CD14-positive monocyte (primary cell): ENCODE measurements around the gene IFT20. TPM values are rescaled to one million over a fixed set of nuclear protein-coding genes. Genes with fewer than 3 reads are reported as not detected.
"Not testable (repeated sequence)": the region's sequence is repeated elsewhere in the genome, so short reads cannot be mapped to it uniquely, and the experiment has no call there.

Source experiments
- DNase-seq, 3 donors: peaks; one replicate each; pipeline ENCODE4 v3.0.0-alpha.2; 2011 to 2022
- H2AFZ ChIP-seq: 2 replicates; pipeline ENCODE4 v1.6.0; 2012; ENCODE audit warnings: mild to moderate bottlenecking, low read depth, low read length, inconsistent platforms; ENCODE audit not compliant: insufficient read depth, poor library complexity, severe bottlenecking
- H3K27ac ChIP-seq, 2 donors: 1 replicate in 1 of 2; 2 replicates in 1 of 2; pipeline ENCODE4 v1.5.1; 2012 to 2013; ENCODE audit warnings: low read length in 2 of 2, control low read depth in 1 of 2, inconsistent platforms in 1 of 2, low read depth in 1 of 2, mild to moderate bottlenecking in 1 of 2
- H3K27me3 ChIP-seq, 2 donors: one replicate each; pipeline versions ENCODE4 v1.6.0 to v1.6.1; 2011 to 2013; ENCODE audit warnings: low read length in 2 of 2; ENCODE audit not compliant: control insufficient read depth in 2 of 2, insufficient read depth in 2 of 2
- H3K36me3 ChIP-seq, 2 donors: replicated peaks in 1 of 2; 1 replicate in 1 of 2; 2 replicates in 1 of 2; pipeline versions ENCODE4 v1.5.1 to v1.6.1; 2012 to 2013; ENCODE audit warnings: low read length in 2 of 2, control low read depth in 1 of 2, inconsistent platforms in 1 of 2, mild to moderate bottlenecking in 1 of 2; ENCODE audit not compliant: insufficient read depth in 2 of 2, control insufficient read depth in 1 of 2
- H3K4me1 ChIP-seq, 2 donors: 1 replicate in 1 of 2; 2 replicates in 1 of 2; pipeline versions ENCODE4 v1.5.1 to v1.6.1; 2012 to 2013; ENCODE audit warnings: low read length in 2 of 2, control low read depth in 1 of 2, inconsistent platforms in 1 of 2, mild to moderate bottlenecking in 1 of 2, moderate library complexity in 1 of 2; ENCODE audit not compliant: insufficient read depth in 2 of 2, control insufficient read depth in 1 of 2
- H3K4me2 ChIP-seq: replicated peaks from 2 replicates; pipeline ENCODE3; 2012; ENCODE audit warnings: low read length, moderate library complexity, mild to moderate bottlenecking; ENCODE audit not compliant: poor library complexity, severe bottlenecking; ENCODE audit errors: extremely low read depth
- H3K4me3 ChIP-seq, 3 experiments: fragments of 200-600 bp in 1 of 3; sonication (generic) in 1 of 3; replicated peaks in 1 of 3; 1 replicate in 2 of 3; 2 replicates in 1 of 3; pipeline ENCODE4 v1.5.1; 2011 to 2013; ENCODE audit warnings: low read length in 3 of 3, mild to moderate bottlenecking in 3 of 3, control low read depth in 2 of 3, low read depth in 2 of 3, inconsistent platforms in 1 of 3, moderate library complexity in 1 of 3
- H3K79me2 ChIP-seq: 2 replicates; pipeline ENCODE4 v1.6.0; 2012; ENCODE audit warnings: mild to moderate bottlenecking, control low read depth, inconsistent platforms, low read length, moderate library complexity; ENCODE audit not compliant: insufficient read depth
- H3K9ac ChIP-seq: 2 replicates; pipeline ENCODE4 v1.6.0; 2017; ENCODE audit warnings: low read length, mild to moderate bottlenecking; ENCODE audit not compliant: insufficient read depth, poor library complexity, severe bottlenecking
- H3K9me3 ChIP-seq, 2 donors: replicated peaks in 1 of 2; 1 replicate in 1 of 2; 2 replicates in 1 of 2; pipeline versions ENCODE4 v1.5.1 to v1.6.1; 2012 to 2013; ENCODE audit warnings: low read length in 2 of 2, control low read depth in 1 of 2; ENCODE audit not compliant: control insufficient read depth in 1 of 2, insufficient read depth in 1 of 2
- H4K20me1 ChIP-seq: 2 replicates; pipeline ENCODE4 v1.6.0; 2012; ENCODE audit warnings: mild to moderate bottlenecking, low read length, control low read depth, moderate library complexity; ENCODE audit not compliant: insufficient read depth
- H3K27ac Mint-ChIP-seq, 7 donors: one replicate each; pipeline ENCODE4 v1.8.0; 2020; ENCODE audit warnings: mild to moderate bottlenecking in 7 of 7, mixed read lengths in 7 of 7, moderate library complexity in 6 of 7, inconsistent platforms in 2 of 7
- H3K27me3 Mint-ChIP-seq, 3 donors: one replicate each; pipeline ENCODE4 v1.8.0; 2021 to 2022; ENCODE audit warnings: low read depth in 3 of 3, mild to moderate bottlenecking in 3 of 3, mixed read lengths in 3 of 3, moderate library complexity in 3 of 3, inconsistent platforms in 1 of 3
- H3K36me3 Mint-ChIP-seq, 2 donors: one replicate each; pipeline ENCODE4 v1.8.0; 2020; ENCODE audit warnings: mixed read lengths in 2 of 2, inconsistent platforms in 1 of 2, mild to moderate bottlenecking in 1 of 2
- H3K4me1 Mint-ChIP-seq: one replicate; pipeline ENCODE4 v1.8.0; 2020; ENCODE audit warnings: mild to moderate bottlenecking, mixed read lengths
- H3K4me3 Mint-ChIP-seq, 2 donors: one replicate each; pipeline ENCODE4 v1.8.0; 2020; ENCODE audit warnings: mild to moderate bottlenecking in 2 of 2, mixed read lengths in 2 of 2, moderate library complexity in 1 of 2
- H3K9me3 Mint-ChIP-seq, 7 donors: one replicate each; pipeline ENCODE4 v1.8.0; 2020 to 2022; ENCODE audit warnings: mixed read lengths in 7 of 7, mild to moderate bottlenecking in 6 of 7, moderate library complexity in 6 of 7, inconsistent platforms in 2 of 7
- WGBS: methylation state at CpG from one replicate; pipeline ENCODE4 v1.1.5; 2013; ENCODE audit warnings: missing lambda C conversion rate; ENCODE audit not compliant: insufficient coverage; 5-methylcytosine and 5-hydroxymethylcytosine counted together
- intact Hi-C, 2 donors: fragments of 100-400 bp; cut with micrococcal nuclease; formaldehyde crosslinking; loops; one replicate each; pipeline versions ENCODE4 v1.15.0 to v1.15.1; 2023
- polyA plus RNA-seq, 3 donors: library from polyadenylated mRNA; depleted of rRNA in 1 of 3; unstranded in 2 of 3; stranded (reverse) in 1 of 3; fragments of 300-500 nt in 2 of 3; fragments of >200 nt in 1 of 3; fragmentation: Illumina TruSeq in 2 of 3; gene quantifications; 1 replicate in 2 of 3; 2 replicates in 1 of 3; pipeline ENCODE4 v1.2.3, GENCODE V29; 2012 to 2021
- TF ChIP-seq, protein P1 (sequence below): fragments of 200-600 bp; IDR thresholded peaks from one replicate; pipeline ENCODE4 v1.8.0; 2022; ENCODE audit warnings: antibody characterized with exemption, mild to moderate bottlenecking

The IFT20 gene
- polyA plus RNA-seq, 3 donors: 61.1 to 79.1 (median 75.4) TPM

DNA sequence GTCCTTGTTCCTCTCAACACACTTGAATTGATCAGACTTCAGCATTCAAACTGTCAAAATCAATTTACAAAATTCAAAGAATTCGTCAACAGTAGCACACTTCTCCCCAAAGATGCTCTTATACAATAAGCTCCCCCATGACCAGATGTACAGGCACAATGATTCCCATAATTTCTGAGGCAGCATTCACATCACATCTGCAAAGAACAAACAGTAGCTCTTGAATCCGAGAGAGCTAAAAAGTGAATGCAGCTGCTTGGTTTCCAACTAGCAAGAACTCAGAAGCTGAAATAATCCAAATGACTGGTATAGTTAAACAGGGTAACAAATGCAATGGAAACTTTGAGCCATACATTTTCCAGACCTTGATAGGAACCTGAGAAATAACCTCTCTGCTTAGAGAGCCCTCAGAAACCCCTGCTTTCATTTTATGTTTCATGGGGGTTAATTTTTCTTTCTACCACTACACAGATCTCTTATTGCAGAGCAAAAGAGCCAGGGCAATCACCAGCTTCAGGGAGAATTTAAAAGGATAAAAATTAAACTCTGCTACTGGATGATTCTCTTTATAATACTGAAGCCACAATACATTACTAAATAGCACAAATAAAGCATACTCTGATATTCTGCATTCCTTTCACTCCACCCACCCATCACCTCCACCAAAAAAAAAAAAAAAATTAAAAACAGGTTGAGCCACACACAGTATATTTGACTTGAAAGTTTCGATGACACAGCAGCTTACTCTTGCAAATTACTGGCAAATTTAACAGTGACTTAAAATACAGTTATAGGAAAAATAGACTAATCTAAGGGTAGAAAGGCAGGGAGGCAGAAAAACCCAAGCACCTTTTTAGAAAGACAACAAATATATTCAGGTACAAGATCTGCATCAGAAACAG is 39.3 kb downstream of the IFT20 start:
- peaks cover 0 to 7% of the 10 kb centered on the region in 2 donors for H3K27me3 ChIP-seq
- intact Hi-C loops: no loop called here
- H3K9me3 Mint-ChIP-seq: no peaks in the 10 kb centered on the region
- no peaks in the 10 kb centered on the region for H3K79me2 ChIP-seq
- H3K36me3 ChIP-seq: no peaks in the 10 kb centered on the region
- peaks cover 5 to 8% of the 10 kb centered on the region in 2 donors for H3K4me1 ChIP-seq
- H3K4me3 Mint-ChIP-seq: no peak overlapping the region
- H3K27ac ChIP-seq: no peak overlapping the region
- H3K4me3 ChIP-seq: no peak overlapping the region
- TF ChIP-seq, protein P1, sequence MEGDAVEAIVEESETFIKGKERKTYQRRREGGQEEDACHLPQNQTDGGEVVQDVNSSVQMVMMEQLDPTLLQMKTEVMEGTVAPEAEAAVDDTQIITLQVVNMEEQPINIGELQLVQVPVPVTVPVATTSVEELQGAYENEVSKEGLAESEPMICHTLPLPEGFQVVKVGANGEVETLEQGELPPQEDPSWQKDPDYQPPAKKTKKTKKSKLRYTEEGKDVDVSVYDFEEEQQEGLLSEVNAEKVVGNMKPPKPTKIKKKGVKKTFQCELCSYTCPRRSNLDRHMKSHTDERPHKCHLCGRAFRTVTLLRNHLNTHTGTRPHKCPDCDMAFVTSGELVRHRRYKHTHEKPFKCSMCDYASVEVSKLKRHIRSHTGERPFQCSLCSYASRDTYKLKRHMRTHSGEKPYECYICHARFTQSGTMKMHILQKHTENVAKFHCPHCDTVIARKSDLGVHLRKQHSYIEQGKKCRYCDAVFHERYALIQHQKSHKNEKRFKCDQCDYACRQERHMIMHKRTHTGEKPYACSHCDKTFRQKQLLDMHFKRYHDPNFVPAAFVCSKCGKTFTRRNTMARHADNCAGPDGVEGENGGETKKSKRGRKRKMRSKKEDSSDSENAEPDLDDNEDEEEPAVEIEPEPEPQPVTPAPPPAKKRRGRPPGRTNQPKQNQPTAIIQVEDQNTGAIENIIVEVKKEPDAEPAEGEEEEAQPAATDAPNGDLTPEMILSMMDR: no peak
- no peak overlapping the region for H2AFZ ChIP-seq
- H3K27me3 Mint-ChIP-seq: peaks cover 1 to 25% (median 6%) of the 10 kb centered on the region in 3 donors
- no peaks in the 10 kb centered on the region for H3K9me3 ChIP-seq
- H3K9ac ChIP-seq: no peak overlapping the region
- H3K36me3 Mint-ChIP-seq: no peaks in the 10 kb centered on the region
- H3K27ac Mint-ChIP-seq: no peak overlapping the region
- no peak for DNase-seq
- WGBS: 100% methylated on average over 1 of the region's 3 CpGs
- H4K20me1 ChIP-seq: no peaks in the 10 kb centered on the region
- no peak overlapping the region for H3K4me2 ChIP-seq
- H3K4me1 Mint-ChIP-seq: peaks cover 2% of the 10 kb centered on the region

DNA sequence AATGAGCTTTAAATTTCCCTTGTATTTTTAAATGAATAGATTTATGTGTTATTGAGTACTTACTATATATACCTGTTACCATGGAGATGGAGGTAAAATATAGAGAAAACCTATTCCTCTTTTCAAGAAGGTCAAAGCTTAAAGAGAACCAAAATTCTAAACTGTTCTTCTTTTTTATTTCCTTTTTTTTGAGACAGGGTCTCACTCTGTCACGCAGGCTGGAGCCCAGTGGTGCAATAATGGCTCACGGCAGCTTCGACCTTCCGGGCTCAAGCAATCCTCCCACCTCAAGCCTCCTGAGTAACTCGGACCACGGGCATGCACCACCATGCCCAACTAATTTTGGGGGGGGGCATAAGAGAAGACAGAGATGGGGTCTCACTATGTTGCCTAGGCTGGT is 41.3 kb downstream of the IFT20 start:
- Histone ChIP-seq H3K4me3 (no peak overlapping the region), H3K27me3 (peaks cover 0 to 11% of the 10 kb centered on the region in 2 donors), H3K79me2 (no peaks in the 10 kb centered on the region), H3K27ac (no peak overlapping the region), H3K9me3 (no peaks in the 10 kb centered on the region), H3K36me3 (no peaks in the 10 kb centered on the region), H3K4me2 (no peak overlapping the region), H2AFZ (no peak overlapping the region), H4K20me1 (no peaks in the 10 kb centered on the region), H3K9ac (no peak overlapping the region), H3K4me1 (peaks cover 5 to 8% of the 10 kb centered on the region in 2 donors)
- Mint-ChIP-seq H3K4me3 (no peak overlapping the region), H3K4me1 (peaks cover 2% of the 10 kb centered on the region), H3K27me3 (peaks cover 1 to 26% (median 4%) of the 10 kb centered on the region in 3 donors), H3K36me3 (no peaks in the 10 kb centered on the region), H3K27ac (no peak overlapping the region), H3K9me3 (no peaks in the 10 kb centered on the region)
- DNase-seq: peak; percentile 42 to 72 (median 60)
- TF ChIP-seq, protein P1: no peak
- intact Hi-C loops: no loop called here
- WGBS: no CpG with 5 or more reads among the region's 6 CpGs

DNA sequence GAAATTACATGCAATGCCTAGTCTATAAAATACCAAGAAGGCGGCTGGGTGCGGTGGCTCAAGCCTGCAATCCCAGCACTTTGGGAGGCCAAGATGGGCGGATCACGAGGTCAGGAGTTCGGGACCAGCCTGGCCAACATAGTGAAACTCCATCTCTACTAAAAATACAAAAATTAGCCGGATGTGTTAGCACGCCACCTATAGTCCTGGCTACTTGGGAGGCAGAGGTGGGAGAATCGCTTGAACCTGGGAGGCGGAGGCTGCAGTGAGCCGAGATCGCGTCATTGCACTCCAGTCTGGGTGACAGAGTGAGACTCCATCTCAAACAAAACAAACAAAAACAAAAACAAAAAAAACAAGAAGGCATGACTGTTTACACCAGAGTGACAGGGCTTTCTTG is 42.4 kb downstream of the IFT20 start:
- H3K4me3 ChIP-seq, H3K4me1 Mint-ChIP-seq, H3K79me2 ChIP-seq, H3K9ac ChIP-seq, H3K36me3 Mint-ChIP-seq, H4K20me1 ChIP-seq, H3K9me3 Mint-ChIP-seq, H3K9me3 ChIP-seq, H3K4me1 ChIP-seq, H3K4me2 ChIP-seq, H2AFZ ChIP-seq, H3K36me3 ChIP-seq, intact Hi-C loops, H3K27me3 ChIP-seq, H3K27ac ChIP-seq, DNase-seq: not testable (repeated sequence)
- Mint-ChIP-seq H3K27me3 (peaks cover 1 to 26% (median 7%) of the 10 kb centered on the region in 3 donors), H3K27ac (peak overlapping the region in 1 of 7 donors; percentile 30), H3K4me3 (peak overlapping the region in 1 of 2 donors; percentile 15)
- WGBS: 100% methylated on average over 1 of the region's 12 CpGs
